Measurements from ENCODE around the gene SRSF3.

SRSF3 gene

GRCh38 chr6:36622901-36623546, 28.9 kb downstream of the SRSF3 start:
- DNase-seq, result no peak

GRCh38 chr6:36623547-36624459, 29.6 kb downstream of the SRSF3 start:
- DNase-seq, result peak in 48 of 51 donors; percentile 23 to 87 (median 68)

GRCh38 chr6:36624461-36625157, 30.4 kb downstream of the SRSF3 start:
- no peak for DNase-seq

GRCh38 chr6:36625158-36625919, 31.2 kb downstream of the SRSF3 start:
- DNase-seq, result peak in 2 of 51 donors; percentile 21 to 26

- DNase-seq, result no peak
Observed at GRCh38 chr6:36626636-36627035, 32.5 kb downstream of the SRSF3 start.

- DNase-seq, result no peak
Observed at GRCh38 chr6:36627141-36627540, 33.0 kb downstream of the SRSF3 start.

GRCh38 chr6:36627801-36628246, 33.7 kb downstream of the SRSF3 start:
- DNase-seq, result no peak

GRCh38 chr6:36629784-36630183, 35.6 kb downstream of the SRSF3 start:
- no peak for DNase-seq

GRCh38 chr6:36631326-36632011, 37.3 kb downstream of the SRSF3 start:
- no peak for DNase-seq

GRCh38 chr6:36633370-36633769, 39.2 kb downstream of the SRSF3 start:
- DNase-seq, result no peak

GRCh38 chr6:36633915-36634314, 39.8 kb downstream of the SRSF3 start:
- DNase-seq, result no peak

- DNase-seq, result no peak
Observed at GRCh38 chr6:36634317-36635108, 40.4 kb downstream of the SRSF3 start.

- DNase-seq, result no peak
Observed at GRCh38 chr6:36636283-36636682, 42.1 kb downstream of the SRSF3 start.

- DNase-seq, result no peak
Observed at GRCh38 chr6:36636687-36637418, 42.7 kb downstream of the SRSF3 start.

GRCh38 chr6:36638579-36638978, 44.4 kb downstream of the SRSF3 start:
- DNase-seq, result no peak

GRCh38 chr6:36639171-36639808, 45.1 kb downstream of the SRSF3 start:
- no peak for DNase-seq

- no peak for DNase-seq
Observed at GRCh38 chr6:36641543-36641942, 47.4 kb downstream of the SRSF3 start.
